BLaER1 (cell line): Measurements from ENCODE around the gene ATG2B.

ENCODE experiments used
- H3K27ac ChIP-seq: shearing (Covaris generic); formaldehyde crosslinking; 2 replicates; pipeline ENCODE4 v1.8.1; 2022
- H3K27me3 ChIP-seq: shearing (Covaris generic); formaldehyde crosslinking; 2 replicates; pipeline ENCODE4 v1.8.1; 2022
- H3K36me3 ChIP-seq: shearing (Covaris generic); formaldehyde crosslinking; 2 replicates; pipeline ENCODE4 v1.8.1; 2022
- H3K4me1 ChIP-seq: shearing (Covaris generic); formaldehyde crosslinking; 2 replicates; pipeline ENCODE4 v1.8.1; 2022
- H3K4me2 ChIP-seq: shearing (Covaris generic); formaldehyde crosslinking; 2 replicates; pipeline ENCODE4 v1.8.1; 2022
- H3K4me3 ChIP-seq: shearing (Covaris generic); formaldehyde crosslinking; 2 replicates; pipeline ENCODE4 v1.8.1; 2022
- H3K9ac ChIP-seq: shearing (Covaris generic); formaldehyde crosslinking; 2 replicates; pipeline ENCODE4 v1.8.1; 2022
- H3K9me3 ChIP-seq: shearing (Covaris generic); formaldehyde crosslinking; 2 replicates; pipeline ENCODE4 v1.8.1; 2022
- H4K20me1 ChIP-seq: shearing (Covaris generic); formaldehyde crosslinking; 2 replicates; pipeline ENCODE4 v1.8.1; 2022
- Cebpa-rat ChIP-seq: shearing (Covaris generic); IDR thresholded peaks from 2 replicates; pipeline ENCODE4 v1.8.1; 2022

ATG2B gene, protein sequence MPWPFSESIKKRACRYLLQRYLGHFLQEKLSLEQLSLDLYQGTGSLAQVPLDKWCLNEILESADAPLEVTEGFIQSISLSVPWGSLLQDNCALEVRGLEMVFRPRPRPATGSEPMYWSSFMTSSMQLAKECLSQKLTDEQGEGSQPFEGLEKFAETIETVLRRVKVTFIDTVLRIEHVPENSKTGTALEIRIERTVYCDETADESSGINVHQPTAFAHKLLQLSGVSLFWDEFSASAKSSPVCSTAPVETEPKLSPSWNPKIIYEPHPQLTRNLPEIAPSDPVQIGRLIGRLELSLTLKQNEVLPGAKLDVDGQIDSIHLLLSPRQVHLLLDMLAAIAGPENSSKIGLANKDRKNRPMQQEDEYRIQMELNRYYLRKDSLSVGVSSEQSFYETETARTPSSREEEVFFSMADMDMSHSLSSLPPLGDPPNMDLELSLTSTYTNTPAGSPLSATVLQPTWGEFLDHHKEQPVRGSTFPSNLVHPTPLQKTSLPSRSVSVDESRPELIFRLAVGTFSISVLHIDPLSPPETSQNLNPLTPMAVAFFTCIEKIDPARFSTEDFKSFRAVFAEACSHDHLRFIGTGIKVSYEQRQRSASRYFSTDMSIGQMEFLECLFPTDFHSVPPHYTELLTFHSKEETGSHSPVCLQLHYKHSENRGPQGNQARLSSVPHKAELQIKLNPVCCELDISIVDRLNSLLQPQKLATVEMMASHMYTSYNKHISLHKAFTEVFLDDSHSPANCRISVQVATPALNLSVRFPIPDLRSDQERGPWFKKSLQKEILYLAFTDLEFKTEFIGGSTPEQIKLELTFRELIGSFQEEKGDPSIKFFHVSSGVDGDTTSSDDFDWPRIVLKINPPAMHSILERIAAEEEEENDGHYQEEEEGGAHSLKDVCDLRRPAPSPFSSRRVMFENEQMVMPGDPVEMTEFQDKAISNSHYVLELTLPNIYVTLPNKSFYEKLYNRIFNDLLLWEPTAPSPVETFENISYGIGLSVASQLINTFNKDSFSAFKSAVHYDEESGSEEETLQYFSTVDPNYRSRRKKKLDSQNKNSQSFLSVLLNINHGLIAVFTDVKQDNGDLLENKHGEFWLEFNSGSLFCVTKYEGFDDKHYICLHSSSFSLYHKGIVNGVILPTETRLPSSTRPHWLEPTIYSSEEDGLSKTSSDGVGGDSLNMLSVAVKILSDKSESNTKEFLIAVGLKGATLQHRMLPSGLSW (N-terminal part only)

DNA sequence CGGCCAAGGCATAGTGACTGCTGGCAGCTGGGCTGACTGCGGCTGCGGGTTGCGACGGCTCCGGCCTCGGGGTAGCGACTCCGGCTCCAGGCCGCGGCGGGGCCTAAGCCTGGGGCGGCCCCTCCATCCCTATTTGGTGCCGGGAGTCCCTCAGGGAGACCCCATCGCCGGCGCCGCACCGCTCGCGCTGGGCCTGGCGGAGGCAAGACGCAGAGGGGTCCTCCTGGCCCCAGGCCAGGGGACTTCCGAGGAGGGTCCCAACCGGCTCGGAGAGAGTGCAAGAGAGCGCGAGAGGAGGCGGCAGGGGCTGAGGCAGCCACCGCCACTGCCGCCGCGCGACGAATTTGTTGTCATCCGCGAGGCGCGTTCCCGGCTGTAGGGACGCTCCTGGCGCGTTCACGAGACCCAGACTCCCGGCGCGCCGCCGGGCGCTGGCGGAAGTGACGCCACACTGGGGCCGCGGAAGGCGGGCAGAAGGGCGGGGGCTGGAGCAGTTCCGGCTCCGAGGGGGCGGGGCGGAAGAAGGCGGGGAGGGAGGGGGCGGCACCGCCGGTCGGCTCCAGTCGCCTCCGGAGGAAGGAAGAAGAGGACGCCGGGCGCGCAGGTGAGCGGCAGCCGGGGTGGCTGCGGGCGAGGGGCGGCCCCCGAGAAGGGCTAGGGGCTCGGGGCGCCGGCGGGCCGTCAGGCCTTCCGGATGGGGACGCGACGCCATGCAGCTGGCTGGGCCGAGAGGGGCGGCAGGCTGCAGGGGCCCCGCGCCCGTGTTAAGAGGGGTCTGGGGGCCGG is at the start of gene ATG2B, which contains the start of gene GSKIP:
Gene ATG2B, minus strand, starts transcription at position 377 of the 786 bp plus-strand sequence. Its CDS starts 365 bp downstream, at position 12.
Gene GSKIP, plus strand, starts transcription at position 562 of the 786 bp plus-strand sequence. CDS start 18,722 bp downstream, outside the sequence.
- Histone ChIP-seq H3K9ac (peak within 1 kb of the TSS; percentile 83), H3K4me3 (peak within 1 kb of the TSS; percentile 75), H3K27ac (peak within 1 kb of the TSS; percentile 81), H3K9me3 (no peaks in the 10 kb centered on the region), H4K20me1 (peaks cover 80% of the 10 kb centered on the region), H3K4me1 (peaks cover 31% of the 10 kb centered on the region), H3K36me3 (peaks cover under 1% of the 10 kb centered on the region; the same call in 1 of the 2 replicates), H3K27me3 (no peaks in the 10 kb centered on the region), H3K4me2 (peak within 1 kb of the TSS; percentile 92)
- no peak for TF ChIP-seq Cebpa-rat

DNA sequence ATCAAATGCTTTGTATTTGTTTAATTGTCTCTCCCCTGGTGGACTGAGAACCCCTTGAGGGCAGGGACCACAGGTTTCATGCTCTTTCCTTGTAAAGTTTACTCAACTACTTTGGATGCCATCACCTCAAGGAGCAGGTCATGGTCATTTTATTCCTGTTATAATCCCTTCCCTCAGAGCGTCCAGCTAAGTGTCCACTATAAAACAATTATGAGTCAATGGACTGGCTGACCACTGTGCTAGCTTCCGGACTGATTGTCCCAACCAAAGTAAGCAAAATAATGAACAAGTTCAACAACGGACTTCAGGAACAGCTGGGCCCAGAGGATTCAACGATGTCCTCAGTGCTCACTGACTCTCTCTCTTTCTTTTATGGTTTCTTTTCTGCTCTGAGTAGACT is 47.0 kb upstream of the ATG2B start:
- no peak overlapping the region for H3K4me2 ChIP-seq
- no peak overlapping the region for H3K27ac ChIP-seq
- H3K4me3 ChIP-seq = no peak overlapping the region

DNA sequence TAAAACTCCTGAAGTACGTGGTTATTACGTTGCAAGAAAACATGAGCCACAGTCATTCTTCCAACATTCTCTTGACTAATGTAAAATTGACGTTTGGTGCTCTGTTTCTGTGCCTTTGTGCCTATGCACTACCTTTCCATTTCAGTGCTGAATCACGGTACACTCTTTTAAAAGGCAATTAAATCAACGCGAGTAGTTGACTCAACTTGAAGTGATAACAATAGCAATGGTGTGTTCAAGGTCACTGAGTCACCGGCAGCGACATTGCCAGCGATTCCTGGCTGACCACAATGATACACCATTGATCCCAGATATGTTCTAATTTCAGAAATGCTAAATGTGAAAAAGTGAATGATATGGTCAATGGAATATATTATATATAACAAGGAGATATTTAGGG is 46.6 kb upstream of the ATG2B start:
- H4K20me1 ChIP-seq = no peaks in the 10 kb centered on the region
- no peaks in the 10 kb centered on the region for H3K9me3 ChIP-seq
- H3K4me2 ChIP-seq = no peak overlapping the region
- H3K4me1 ChIP-seq = no peaks in the 10 kb centered on the region; the same call in 1 of the 2 replicates
- no peaks in the 10 kb centered on the region for H3K27me3 ChIP-seq
- no peak overlapping the region for H3K9ac ChIP-seq
- no peaks in the 10 kb centered on the region for H3K36me3 ChIP-seq
- H3K4me3 ChIP-seq = no peak overlapping the region
- no peak for TF ChIP-seq Cebpa-rat
- H3K27ac ChIP-seq = no peak overlapping the region

More for the DNA sequence above, 47.0 kb upstream of the ATG2B start:
- Histone ChIP-seq H4K20me1 (no peaks in the 10 kb centered on the region), H3K36me3 (no peaks in the 10 kb centered on the region), H3K9me3 (no peaks in the 10 kb centered on the region), H3K27me3 (no peaks in the 10 kb centered on the region), H3K4me1 (no peaks in the 10 kb centered on the region; the same call in 1 of the 2 replicates), H3K9ac (no peak overlapping the region)
- no peak for TF ChIP-seq Cebpa-rat

DNA sequence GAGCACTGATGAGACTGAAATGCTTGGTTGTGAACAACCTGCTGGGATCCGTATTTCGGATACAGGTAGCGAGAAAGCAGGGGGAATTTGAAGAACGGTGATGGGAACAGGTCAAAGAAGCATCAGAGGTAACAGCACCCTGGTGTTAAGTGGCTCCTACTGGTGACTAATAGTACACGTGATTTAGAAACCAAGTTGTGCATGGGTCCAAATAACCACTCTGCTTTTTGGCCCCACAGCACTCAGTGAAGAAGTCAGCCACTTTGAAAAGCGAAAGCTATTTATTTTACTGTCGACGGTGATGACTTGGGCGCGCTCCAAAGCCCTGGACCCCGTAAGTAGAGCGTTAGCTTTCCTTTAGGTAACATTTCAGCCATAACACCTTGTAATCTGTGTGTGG is 45.5 kb upstream of the ATG2B start:
- Histone ChIP-seq H3K27ac (no peak overlapping the region), H3K4me3 (no peak overlapping the region), H4K20me1 (no peaks in the 10 kb centered on the region), H3K4me2 (no peak overlapping the region), H3K27me3 (no peaks in the 10 kb centered on the region), H3K36me3 (no peaks in the 10 kb centered on the region), H3K9ac (no peak overlapping the region), H3K4me1 (no peaks in the 10 kb centered on the region; the same call in 1 of the 2 replicates), H3K9me3 (no peaks in the 10 kb centered on the region)
- TF ChIP-seq Cebpa-rat = no peak

DNA sequence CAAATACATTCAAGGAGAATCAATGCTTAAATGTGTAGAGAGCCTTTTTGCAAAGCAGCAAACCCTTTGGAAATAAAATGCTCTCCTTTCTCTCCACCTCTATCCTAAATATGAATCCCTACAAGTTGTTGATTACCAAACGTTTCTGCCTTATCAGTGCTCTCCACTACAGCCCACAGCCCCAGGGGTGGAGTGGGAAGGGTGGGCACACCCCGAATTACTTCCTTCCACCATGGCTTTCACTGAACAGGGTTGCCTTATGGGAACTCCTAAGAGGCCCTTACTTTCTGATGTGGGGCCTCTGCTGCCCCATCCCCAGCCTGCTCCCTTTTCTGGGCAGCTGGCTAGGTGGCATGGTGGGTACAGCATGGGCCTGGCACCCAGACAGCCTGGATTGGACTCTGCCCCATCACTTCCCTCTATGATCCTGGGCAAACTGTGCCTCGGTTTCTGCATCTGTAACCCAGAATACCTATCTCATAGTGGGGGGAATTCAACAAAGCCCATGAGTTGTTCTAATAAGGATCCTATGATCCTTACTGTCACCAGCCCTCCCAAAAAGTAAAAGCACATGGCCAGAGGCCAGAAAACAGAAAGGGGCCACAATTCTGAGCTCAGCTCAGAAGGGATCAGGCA is 44.9 kb upstream of the ATG2B start:
- no peak for TF ChIP-seq Cebpa-rat
- no peak overlapping the region for H3K4me2 ChIP-seq

DNA sequence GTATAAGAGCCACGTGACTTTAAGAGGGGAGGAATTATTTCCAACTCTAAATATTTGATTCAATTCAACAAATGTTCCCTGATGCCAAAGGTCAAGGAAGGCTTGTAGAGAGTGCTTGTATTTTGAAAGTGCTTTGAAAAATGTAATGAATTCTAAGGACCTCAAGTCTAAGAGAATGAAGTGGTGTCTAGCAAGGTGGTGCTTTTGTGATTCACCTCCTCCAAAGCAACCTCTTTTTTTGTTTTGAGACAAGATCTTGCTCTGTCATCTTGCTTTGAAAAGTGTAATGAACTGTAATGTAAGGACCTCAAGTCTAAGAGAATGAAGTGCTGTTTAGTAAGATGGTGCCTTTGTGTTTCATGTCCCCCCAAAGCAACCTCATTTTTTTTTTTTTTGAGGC is 42.5 kb upstream of the ATG2B start:
- H3K4me1 ChIP-seq = no peaks in the 10 kb centered on the region; the same call in 1 of the 2 replicates
- no peak for TF ChIP-seq Cebpa-rat

More for the DNA sequence above, 44.9 kb upstream of the ATG2B start:
- Histone ChIP-seq H3K27ac (no peak overlapping the region), H3K4me1 (no peaks in the 10 kb centered on the region; the same call in 1 of the 2 replicates), H3K4me3 (no peak overlapping the region), H3K36me3 (no peaks in the 10 kb centered on the region), H3K9ac (no peak overlapping the region), H4K20me1 (no peaks in the 10 kb centered on the region), H3K9me3 (no peaks in the 10 kb centered on the region), H3K27me3 (no peaks in the 10 kb centered on the region)

DNA sequence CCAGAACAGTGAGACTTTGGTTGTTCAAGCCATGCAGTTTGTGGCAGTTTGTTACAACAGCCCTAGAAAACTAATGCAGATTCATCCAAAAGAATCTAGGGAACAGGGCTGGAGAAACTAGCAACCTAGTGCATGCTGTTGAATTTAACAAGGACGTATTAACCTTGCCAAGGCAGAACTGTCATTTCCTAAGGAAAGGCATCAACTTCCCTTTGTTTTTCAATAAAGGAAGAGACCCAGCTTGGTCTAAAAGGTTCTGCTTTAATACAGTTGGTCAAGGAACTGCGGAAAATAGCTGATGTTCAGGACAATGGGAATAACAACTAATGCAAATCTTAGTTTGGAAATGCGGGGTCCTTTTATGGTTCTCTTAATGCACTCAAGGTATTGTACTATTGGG is 40.3 kb upstream of the ATG2B start:
- Histone ChIP-seq H3K9me3 (no peaks in the 10 kb centered on the region), H3K36me3 (no peaks in the 10 kb centered on the region), H3K4me1 (no peaks in the 10 kb centered on the region; the same call in 1 of the 2 replicates), H3K27me3 (no peaks in the 10 kb centered on the region), H3K4me2 (no peak overlapping the region), H3K4me3 (no peak overlapping the region), H4K20me1 (no peaks in the 10 kb centered on the region), H3K27ac (no peak overlapping the region), H3K9ac (no peak overlapping the region)
- TF ChIP-seq Cebpa-rat = no peak

More for the DNA sequence above, 42.5 kb upstream of the ATG2B start:
- Histone ChIP-seq H3K36me3 (no peaks in the 10 kb centered on the region), H3K27ac (no peak overlapping the region), H4K20me1 (no peaks in the 10 kb centered on the region), H3K4me3 (no peak overlapping the region), H3K27me3 (no peaks in the 10 kb centered on the region), H3K4me2 (no peak overlapping the region), H3K9me3 (no peaks in the 10 kb centered on the region), H3K9ac (no peak overlapping the region)

DNA sequence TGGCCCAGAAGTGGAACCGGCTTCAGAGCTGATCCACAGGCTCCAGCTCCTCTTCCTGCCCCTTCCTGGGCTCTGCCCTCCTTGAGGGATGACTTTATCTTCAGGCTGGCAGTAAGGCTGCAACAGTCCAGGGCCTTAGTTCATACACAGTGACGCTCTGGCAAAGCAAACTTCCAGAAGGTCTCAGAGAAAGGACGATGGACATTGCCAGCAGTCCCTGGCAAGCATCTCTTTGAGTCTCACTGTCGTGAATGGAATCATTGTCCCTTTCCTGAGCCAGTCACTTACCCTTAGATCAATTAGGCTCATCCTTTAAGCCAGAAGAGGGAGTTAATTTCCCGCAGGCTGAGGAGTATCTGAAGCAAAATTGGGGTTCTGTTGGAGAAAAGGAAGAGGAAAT is 37.4 kb upstream of the ATG2B start:
- Histone ChIP-seq H3K4me3 (no peak overlapping the region), H3K4me1 (no peaks in the 10 kb centered on the region), H3K36me3 (no peaks in the 10 kb centered on the region), H3K4me2 (no peak overlapping the region), H4K20me1 (no peaks in the 10 kb centered on the region), H3K9me3 (no peaks in the 10 kb centered on the region), H3K27me3 (no peaks in the 10 kb centered on the region), H3K27ac (no peak overlapping the region), H3K9ac (no peak overlapping the region)
- TF ChIP-seq Cebpa-rat = no peak
